ENCODE measurements around the gene FHL2.

GRCh38 chr2:105391763-105392662, 6.8 kb downstream of the FHL2 start:
- TF ChIP-seq CTCF (IDR thresholded peaks at IDR 0.05) (no peak), POLR2A (IDR thresholded peaks at IDR 0.05) (no peak), EP300 (IDR thresholded peaks at IDR 0.05) (no peak)
